ENCODE results near the gene CAB39L. TPM values are rescaled to one million over a fixed set of nuclear protein-coding genes. Genes with fewer than 3 reads are reported as not detected.
A peak's percentile ranks its signal among the peaks of the same experiment; 100 is the strongest.

CAB39L gene
- total and polyA plus RNA-seq, 2 of the 4 experiments (the other 2 are of a cell fraction): 8.5 to 16.7 TPM

DNA sequence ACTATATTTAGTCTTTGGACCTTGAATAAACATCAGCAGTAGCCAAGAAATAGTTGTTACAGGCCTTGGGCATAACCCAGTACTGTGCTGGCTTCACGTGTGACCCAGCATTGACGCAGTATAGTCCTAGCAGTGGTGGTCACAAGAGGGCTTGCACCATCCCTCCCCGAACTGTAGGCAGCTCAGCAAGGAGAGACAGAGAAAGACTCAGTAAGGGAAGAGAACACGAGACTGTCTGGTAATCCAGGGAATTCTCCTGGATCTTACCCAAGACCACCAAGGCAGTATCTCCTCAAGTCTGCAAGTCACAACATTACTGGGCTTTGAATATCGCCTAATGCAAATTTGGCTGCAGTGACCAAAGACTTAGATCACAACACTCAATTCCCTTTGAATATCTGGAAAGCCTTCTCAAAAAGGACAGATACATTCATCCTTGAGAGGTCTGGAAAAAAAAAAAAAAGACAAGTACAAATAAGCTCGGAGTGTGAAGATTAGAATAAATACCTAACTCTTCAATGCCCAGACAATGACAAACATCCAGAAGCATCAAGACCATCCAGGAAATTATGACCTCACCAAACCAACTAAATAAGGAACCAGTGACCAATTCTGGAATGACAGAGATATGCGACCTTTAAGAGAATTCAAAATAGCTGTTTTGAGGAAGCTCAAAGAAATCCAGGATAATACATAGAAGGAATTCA, 39.7 kb downstream of the CAB39L start:
- Histone ChIP-seq H4K91ac (ENCODE audit: insufficient read depth, low read depth, low read length) (peak overlapping the region; percentile 52; the same call in 1 of the 2 replicates), H3K27me3 (ENCODE audit: control insufficient read depth, insufficient read depth, low read length) (no peaks in the 10 kb centered on the region), H2AK5ac (ENCODE audit: low read depth, low read length) (0 out of 2 replicates have a peak overlapping the region, but pooled peaks have one; percentile 57), H2AK9ac (replicated peaks; ENCODE audit: low read depth, low read length, poor library complexity) (no peak overlapping the region), H2BK20ac (ENCODE audit: low read depth, low read length) (no peak overlapping the region), H3K27ac (ENCODE audit: insufficient read depth, low read length) (no peak overlapping the region), H2BK5ac (ENCODE audit: low read depth, low read length, poor library complexity, severe bottlenecking) (peak overlapping the region; percentile 37), H2BK15ac (ENCODE audit: low read depth, low read length) (peak overlapping the region; percentile 64; the same call in 2 of the 3 replicates), H4K20me1 (ENCODE audit: insufficient read depth, low read length) (no peaks in the 10 kb centered on the region), H3K18ac (ENCODE audit: low read depth, low read length) (peak overlapping the region; percentile 4; the same call in 1 of the 2 replicates), H3K36me3 (ENCODE audit: control insufficient read depth, insufficient read depth, low read length) (no peaks in the 10 kb centered on the region), H3K4me3 (ENCODE audit: insufficient read depth, low read depth, low read length) (no peak overlapping the region), H3K4me1 (ENCODE audit: control insufficient read depth, insufficient read depth, low read length) (peaks cover 2% of the 10 kb centered on the region; the same call in 1 of the 2 replicates), H3K4ac (ENCODE audit: low read depth, low read length) (0 out of 2 replicates have a peak overlapping the region, but pooled peaks have one; percentile 24), H3K56ac (ENCODE audit: extremely low read depth, insufficient read depth, low read length) (no peak overlapping the region), H3K9me1 (ENCODE audit: insufficient read depth, low read length) (peaks cover 3% of the 10 kb centered on the region; the same call in 1 of the 2 replicates), H3K79me1 (ENCODE audit: low read depth in 1 of 2, low read length in 2 of 2) (peaks cover 0 to 7% of the 10 kb centered on the region in 2 experiments; a peak in 1 of 4 replicates), H4K8ac (ENCODE audit: low read depth in 2 of 2, low read length in 2 of 2) (no peak overlapping the region), H3K9ac (ENCODE audit: low read depth, low read length) (no peak overlapping the region), H2AFZ (replicated peaks; ENCODE audit: low read length, poor library complexity) (no peak overlapping the region), H3K23ac (ENCODE audit: low read depth, low read length) (no peak overlapping the region), H3K9me3 (ENCODE audit: control insufficient read depth, insufficient read depth, low read length) (peaks cover 6% of the 10 kb centered on the region), H2BK120ac (ENCODE audit: low read depth, low read length) (0 out of 2 replicates have a peak overlapping the region, but pooled peaks have one; percentile 34), H3K4me2 (ENCODE audit: low read depth, low read length) (no peak overlapping the region), H3K14ac (replicated peaks; ENCODE audit: low read depth, low read length) (peak overlapping the region; percentile 58; the same call in 1 of the 2 replicates), H4K5ac (ENCODE audit: low read depth, low read length) (no peak overlapping the region)
- TF ChIP-seq BHLHE40 (IDR thresholded peaks at IDR 0.05; ENCODE audit: low read depth, low read length): no peak
- no peak for TF ChIP-seq POLR2A (IDR thresholded peaks at IDR 0.05; ENCODE audit: low read depth, low read length)
- TF ChIP-seq RFX5 (IDR thresholded peaks at IDR 0.05; ENCODE audit: low read depth, low read length): no peak
- no peak for TF ChIP-seq SMC3 (IDR thresholded peaks at IDR 0.05; ENCODE audit: low read depth, low read length)
- TF ChIP-seq MAZ (IDR thresholded peaks at IDR 0.05; ENCODE audit: borderline replicate concordance, low read depth, low read length): no peak
- no peak for TF ChIP-seq RAD21 (IDR thresholded peaks at IDR 0.05; ENCODE audit: low read length)
- dilution Hi-C loops (cut with HindIII; ENCODE audit: low sequenced_read_pairs, unreplicated experiment): no loop called here
- intact Hi-C loops (cut with micrococcal nuclease): no loop called here
- BruUV-seq (replicated peaks): no TSS peak
- WGBS, 2 experiments (ENCODE audit: extremely low coverage in 2 of 2, insufficient read length in 1 of 2): 63% methylated on average over 1 of the region's 7 CpGs; no CpG with 5 or more reads in 1 of the 2 experiments
- in situ Hi-C loops (cut with MboI; ENCODE audit: low sequenced_read_pairs): no loop called here
- ChIA-PET CTCF (interaction anchor here (1.1 kb wide), 1 partner anchor 15 kb away, joined by 3 read pairs; no protein-coding TSS in a partner anchor), POLR2A (ENCODE audit: unreplicated experiment) (no interaction called here)
- ATAC-seq (ENCODE audit: low read depth) (no peak), DNase-seq (no peak)
